ENCODE data around the gene RPS6KA3. TPM values are rescaled to one million over a fixed set of nuclear protein-coding genes. Genes with fewer than 3 reads are reported as not detected.
A peak's percentile ranks its signal among the peaks of the same experiment; 100 is the strongest.
"Not testable (repeated sequence)": the region's sequence is repeated elsewhere in the genome, so short reads cannot be mapped to it uniquely, and the experiment has no call there.

Gene RPS6KA3
- total RNA-seq, 4 donors from 2014 or later, result 48.9 to 59.0 (median 50.6) TPM

GRCh38 chrX:20254712-20255299 lies 11.9 kb downstream of the RPS6KA3 start:
- intact Hi-C loops (cut with DNase I; ENCODE audit: low total_unique reads), result no loop called here
- Histone ChIP-seq H3K4me3 (no peak overlapping the region), H3K27me3 (no peaks in the 10 kb centered on the region), H3K36me3 (no peaks in the 10 kb centered on the region), H3K4me1 (no peaks in the 10 kb centered on the region), H3K9me3 (no peaks in the 10 kb centered on the region), H3K27ac (no peak overlapping the region)
- TF ChIP-seq, protein P1, sequence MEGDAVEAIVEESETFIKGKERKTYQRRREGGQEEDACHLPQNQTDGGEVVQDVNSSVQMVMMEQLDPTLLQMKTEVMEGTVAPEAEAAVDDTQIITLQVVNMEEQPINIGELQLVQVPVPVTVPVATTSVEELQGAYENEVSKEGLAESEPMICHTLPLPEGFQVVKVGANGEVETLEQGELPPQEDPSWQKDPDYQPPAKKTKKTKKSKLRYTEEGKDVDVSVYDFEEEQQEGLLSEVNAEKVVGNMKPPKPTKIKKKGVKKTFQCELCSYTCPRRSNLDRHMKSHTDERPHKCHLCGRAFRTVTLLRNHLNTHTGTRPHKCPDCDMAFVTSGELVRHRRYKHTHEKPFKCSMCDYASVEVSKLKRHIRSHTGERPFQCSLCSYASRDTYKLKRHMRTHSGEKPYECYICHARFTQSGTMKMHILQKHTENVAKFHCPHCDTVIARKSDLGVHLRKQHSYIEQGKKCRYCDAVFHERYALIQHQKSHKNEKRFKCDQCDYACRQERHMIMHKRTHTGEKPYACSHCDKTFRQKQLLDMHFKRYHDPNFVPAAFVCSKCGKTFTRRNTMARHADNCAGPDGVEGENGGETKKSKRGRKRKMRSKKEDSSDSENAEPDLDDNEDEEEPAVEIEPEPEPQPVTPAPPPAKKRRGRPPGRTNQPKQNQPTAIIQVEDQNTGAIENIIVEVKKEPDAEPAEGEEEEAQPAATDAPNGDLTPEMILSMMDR (IDR thresholded peaks at IDR 0.05), result no peak
- no peak for TF ChIP-seq POLR2A (IDR thresholded peaks at IDR 0.05)
- DNase-seq, result no peak

GRCh38 chrX:20253232-20253543 lies 13.5 kb downstream of the RPS6KA3 start:
- no peak overlapping the region for H3K4me3 ChIP-seq
- H3K36me3 ChIP-seq, result no peaks in the 10 kb centered on the region
- TF ChIP-seq, protein P1 (IDR thresholded peaks at IDR 0.05), result no peak
- TF ChIP-seq POLR2A (IDR thresholded peaks at IDR 0.05), result no peak
- H3K4me1 ChIP-seq, result no peaks in the 10 kb centered on the region
- no peak overlapping the region for H3K27ac ChIP-seq
- no peak for DNase-seq
- no peaks in the 10 kb centered on the region for H3K27me3 ChIP-seq
- H3K9me3 ChIP-seq, result no peaks in the 10 kb centered on the region
- intact Hi-C loops (cut with DNase I; ENCODE audit: low total_unique reads), result no loop called here

- DNase-seq, result no peak
- intact Hi-C loops (cut with DNase I; ENCODE audit: low total_unique reads), result no loop called here
- no peaks in the 10 kb centered on the region for H3K4me1 ChIP-seq
- H3K36me3 ChIP-seq, result no peaks in the 10 kb centered on the region
- no peak for TF ChIP-seq POLR2A (IDR thresholded peaks at IDR 0.05)
- TF ChIP-seq, protein P1 (IDR thresholded peaks at IDR 0.05), result peak; percentile 9 to 30 (median 16)
- H3K27me3 ChIP-seq, result no peaks in the 10 kb centered on the region
- no peak overlapping the region for H3K4me3 ChIP-seq
- no peak overlapping the region for H3K27ac ChIP-seq
- no peaks in the 10 kb centered on the region for H3K9me3 ChIP-seq
Measured at GRCh38 chrX:20252381-20253231, 14.1 kb downstream of the RPS6KA3 start.

DNA sequence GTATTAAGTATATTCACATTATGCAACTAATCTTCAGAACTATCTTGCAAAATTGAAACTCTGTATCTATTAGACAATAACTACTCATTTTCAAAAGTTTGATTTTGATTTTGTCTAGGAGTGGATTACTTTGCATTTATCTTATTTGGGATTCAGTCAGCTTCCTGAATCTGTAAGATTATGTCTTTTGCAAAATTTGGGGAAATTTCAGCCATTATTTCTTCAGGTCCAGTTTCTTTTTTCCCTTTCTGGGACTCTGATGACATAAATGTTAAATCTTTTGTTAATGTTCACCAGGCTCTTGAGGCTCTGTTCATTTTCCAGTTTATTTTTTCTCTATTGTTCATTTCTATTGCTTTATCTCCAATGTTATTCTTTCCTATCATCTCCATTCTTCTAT lies 15.0 kb downstream of the RPS6KA3 start:
- TF ChIP-seq, protein P1 (IDR thresholded peaks at IDR 0.05), result no peak
- TF ChIP-seq POLR2A (IDR thresholded peaks at IDR 0.05), result no peak
- Histone ChIP-seq H3K36me3 (no peaks in the 10 kb centered on the region), H3K4me1 (no peaks in the 10 kb centered on the region), H3K9me3 (no peaks in the 10 kb centered on the region), H3K27ac (no peak overlapping the region), H3K4me3 (no peak overlapping the region), H3K27me3 (no peaks in the 10 kb centered on the region)
- intact Hi-C loops (cut with DNase I; ENCODE audit: low total_unique reads), result no loop called here
- no peak for DNase-seq

- H3K27me3 ChIP-seq; H3K4me3 ChIP-seq; H3K36me3 ChIP-seq; intact Hi-C loops (cut with DNase I; ENCODE audit: low total_unique reads); DNase-seq; H3K9me3 ChIP-seq; H3K4me1 ChIP-seq; H3K27ac ChIP-seq: not testable (repeated sequence)
Measured at GRCh38 chrX:20250146-20250545, 16.6 kb downstream of the RPS6KA3 start.

All from uterus (tissue), 4 donors.